KG1 (cell line): ENCODE data around the gene PRAC2.

Experiments used
- DNase-seq: peaks from one replicate; lab custom pipeline; 2025; lab: John Stamatoyannopoulos, UW

The PRAC2 gene

GRCh38 chr17:48755356-48755755 lies 32.4 kb downstream of the PRAC2 start:
- no peak for DNase-seq

GRCh38 chr17:48756830-48757251 lies 33.9 kb downstream of the PRAC2 start:
- no peak for DNase-seq

GRCh38 chr17:48757524-48757961 lies 34.6 kb downstream of the PRAC2 start:
- DNase-seq, result no peak

GRCh38 chr17:48759288-48759687 lies 36.3 kb downstream of the PRAC2 start:
- DNase-seq, result no peak

- no peak for DNase-seq
Observed at GRCh38 chr17:48760411-48760810, 37.4 kb downstream of the PRAC2 start.

- no peak for DNase-seq
Observed at GRCh38 chr17:48761114-48761513, 38.1 kb downstream of the PRAC2 start.

GRCh38 chr17:48767263-48767774 lies 44.3 kb downstream of the PRAC2 start:
- no peak for DNase-seq

GRCh38 chr17:48769009-48769675 lies 46.2 kb downstream of the PRAC2 start:
- DNase-seq, result no peak

GRCh38 chr17:48770954-48771353 lies 48.0 kb downstream of the PRAC2 start:
- no peak for DNase-seq

- DNase-seq, result no peak
Observed at GRCh38 chr17:48773245-48773644, 50.3 kb downstream of the PRAC2 start.
